ENCODE measurements around the gene TRIOBP. TPM values are rescaled to one million over a fixed set of nuclear protein-coding genes. Genes with fewer than 3 reads are reported as not detected.

The TRIOBP gene
- total RNA-seq, 2 donors from 2014 or later, result 126 to 146 TPM

DNA sequence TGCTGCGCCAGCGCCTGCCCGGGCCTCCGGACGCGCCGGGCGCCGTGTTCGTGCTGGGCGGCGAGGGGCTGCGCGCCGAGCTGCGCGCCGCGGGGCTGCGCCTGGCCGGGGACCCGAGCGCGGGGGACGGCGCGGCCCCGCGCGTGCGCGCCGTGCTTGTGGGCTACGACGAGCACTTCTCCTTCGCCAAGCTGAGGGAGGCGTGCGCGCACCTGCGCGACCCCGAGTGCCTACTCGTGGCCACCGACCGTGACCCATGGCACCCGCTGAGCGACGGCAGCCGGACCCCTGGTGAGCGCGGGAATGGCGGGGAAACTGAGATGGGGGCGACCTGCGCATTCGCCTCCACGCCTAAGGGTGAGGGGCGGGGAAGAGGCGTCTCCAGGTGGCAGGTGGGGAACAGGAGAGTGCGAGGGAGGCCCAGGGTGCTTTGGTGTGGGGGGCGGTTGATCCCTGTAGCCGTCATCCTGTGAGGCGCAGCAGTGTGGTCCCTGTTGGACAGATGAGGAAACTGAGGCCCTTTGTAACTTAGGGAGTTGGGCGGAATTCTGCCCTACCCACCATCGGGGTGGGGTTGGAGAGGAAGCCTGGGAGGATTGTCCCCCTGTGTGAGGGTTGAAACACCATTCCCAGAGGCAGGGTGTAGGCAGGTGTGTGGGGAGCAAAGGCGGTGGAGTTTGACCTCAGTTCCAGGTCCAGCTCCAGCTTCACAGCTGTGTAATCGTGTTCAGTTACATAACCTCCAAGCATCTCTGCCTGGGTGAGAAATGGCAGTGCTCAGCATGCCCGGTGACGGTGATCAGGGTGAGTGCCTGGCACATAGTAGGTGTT is 37.6 kb upstream of the TRIOBP start:
- H3K36me3 ChIP-seq, result no peaks in the 10 kb centered on the region
- no peaks in the 10 kb centered on the region for H3K9me3 ChIP-seq
- peaks cover 11 to 39% of the 10 kb centered on the region in 2 donors for H3K4me1 ChIP-seq (ENCODE audit: control insufficient read depth in 1 of 2, low read depth in 2 of 2)
- ATAC-seq (ENCODE audit: insufficient number of reproducible peaks, low FRiP score, low read depth) (no peak), DNase-seq (ENCODE audit: low spot score) (no peak)
- TF ChIP-seq, protein P1, sequence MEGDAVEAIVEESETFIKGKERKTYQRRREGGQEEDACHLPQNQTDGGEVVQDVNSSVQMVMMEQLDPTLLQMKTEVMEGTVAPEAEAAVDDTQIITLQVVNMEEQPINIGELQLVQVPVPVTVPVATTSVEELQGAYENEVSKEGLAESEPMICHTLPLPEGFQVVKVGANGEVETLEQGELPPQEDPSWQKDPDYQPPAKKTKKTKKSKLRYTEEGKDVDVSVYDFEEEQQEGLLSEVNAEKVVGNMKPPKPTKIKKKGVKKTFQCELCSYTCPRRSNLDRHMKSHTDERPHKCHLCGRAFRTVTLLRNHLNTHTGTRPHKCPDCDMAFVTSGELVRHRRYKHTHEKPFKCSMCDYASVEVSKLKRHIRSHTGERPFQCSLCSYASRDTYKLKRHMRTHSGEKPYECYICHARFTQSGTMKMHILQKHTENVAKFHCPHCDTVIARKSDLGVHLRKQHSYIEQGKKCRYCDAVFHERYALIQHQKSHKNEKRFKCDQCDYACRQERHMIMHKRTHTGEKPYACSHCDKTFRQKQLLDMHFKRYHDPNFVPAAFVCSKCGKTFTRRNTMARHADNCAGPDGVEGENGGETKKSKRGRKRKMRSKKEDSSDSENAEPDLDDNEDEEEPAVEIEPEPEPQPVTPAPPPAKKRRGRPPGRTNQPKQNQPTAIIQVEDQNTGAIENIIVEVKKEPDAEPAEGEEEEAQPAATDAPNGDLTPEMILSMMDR (IDR thresholded peaks at IDR 0.05), result no peak
- H3K4me3 ChIP-seq, result peak overlapping the region; percentile 71
- no peaks in the 10 kb centered on the region for H3K27me3 ChIP-seq (replicated peaks; ENCODE audit: insufficient read depth)
- no peak overlapping the region for H3K27ac ChIP-seq

DNA sequence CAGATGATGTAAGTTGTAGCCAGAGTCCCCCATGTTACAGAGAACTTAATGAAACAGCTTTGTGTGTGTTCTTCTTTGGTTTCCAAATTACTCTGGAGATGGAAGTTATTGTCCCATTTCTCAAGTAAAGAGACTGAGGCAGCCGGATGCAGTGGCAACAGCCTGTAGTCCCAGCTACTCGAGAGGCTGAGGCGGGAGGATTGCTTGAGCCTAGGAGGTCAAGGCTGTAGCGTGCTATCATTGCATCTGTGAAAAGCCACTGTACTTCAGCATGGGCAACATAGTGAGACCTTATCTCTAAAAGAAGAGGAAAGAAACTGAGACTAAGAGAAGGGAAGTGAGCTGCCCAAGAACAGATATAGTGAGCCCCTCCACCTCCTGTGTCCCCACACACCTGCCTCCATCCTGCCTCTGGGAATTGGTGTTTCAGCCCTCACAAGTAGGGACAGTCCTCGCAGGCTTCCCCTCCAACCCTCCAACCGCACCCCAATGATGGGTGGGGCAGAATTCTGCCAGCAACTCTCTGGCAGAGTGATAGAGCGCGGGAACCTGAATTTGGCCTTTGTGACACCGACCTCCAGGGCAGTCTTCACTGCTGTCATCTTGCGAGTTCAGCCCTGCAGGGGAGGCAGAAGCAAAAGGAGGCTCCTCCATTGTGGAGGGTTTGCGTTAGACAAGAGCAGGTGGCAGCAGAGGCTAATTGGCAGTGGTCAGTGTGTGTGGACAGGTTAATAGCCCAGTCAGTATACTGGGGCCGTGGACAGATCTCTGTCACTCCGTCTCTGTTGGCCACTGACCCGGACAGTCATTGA is 36.7 kb upstream of the TRIOBP start:
- ATAC-seq (ENCODE audit: insufficient number of reproducible peaks, low FRiP score, low read depth), result no peak
- peak overlapping the region; percentile 71 for H3K4me3 ChIP-seq

DNA sequence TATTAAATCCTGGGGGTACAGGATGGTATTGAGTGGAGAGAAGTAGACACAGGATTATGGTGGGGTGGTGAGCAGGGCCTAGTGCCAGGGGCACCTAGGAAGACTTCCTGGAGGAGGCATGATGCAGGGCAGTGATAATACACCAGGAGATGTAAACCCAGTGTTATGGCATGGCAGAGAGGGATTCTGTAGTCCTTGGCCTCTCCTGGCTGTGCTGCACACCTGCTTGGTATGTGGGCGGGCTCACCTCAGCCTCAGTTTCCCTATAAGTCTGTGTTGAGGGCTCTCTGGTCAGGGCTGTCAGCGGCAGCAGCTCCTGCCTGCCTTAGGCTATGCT is 36.2 kb upstream of the TRIOBP start:
- H3K27me3 ChIP-seq (replicated peaks; ENCODE audit: insufficient read depth), result no peaks in the 10 kb centered on the region
- peaks cover 11 to 39% of the 10 kb centered on the region in 2 donors for H3K4me1 ChIP-seq (ENCODE audit: control insufficient read depth in 1 of 2, low read depth in 2 of 2)
- ATAC-seq (ENCODE audit: insufficient number of reproducible peaks, low FRiP score, low read depth) (no peak), DNase-seq (ENCODE audit: low spot score) (no peak)
- H3K9me3 ChIP-seq, result no peaks in the 10 kb centered on the region
- TF ChIP-seq, protein P1 (IDR thresholded peaks at IDR 0.05), result no peak
- no peak overlapping the region for H3K4me3 ChIP-seq
- H3K27ac ChIP-seq, result peak overlapping the region in 1 of 2 donors; percentile 74
- H3K36me3 ChIP-seq, result no peaks in the 10 kb centered on the region

More for the DNA sequence above, 36.7 kb upstream of the TRIOBP start:
- no peaks in the 10 kb centered on the region for H3K27me3 ChIP-seq (replicated peaks; ENCODE audit: insufficient read depth)
- no peak overlapping the region for H3K27ac ChIP-seq
- H3K4me1 ChIP-seq (ENCODE audit: control insufficient read depth in 1 of 2, low read depth in 2 of 2), result peaks cover 11 to 39% of the 10 kb centered on the region in 2 donors
- no peaks in the 10 kb centered on the region for H3K9me3 ChIP-seq
- no peaks in the 10 kb centered on the region for H3K36me3 ChIP-seq
- DNase-seq (ENCODE audit: low spot score), result no peak
- TF ChIP-seq, protein P1 (IDR thresholded peaks at IDR 0.05), result no peak

DNA sequence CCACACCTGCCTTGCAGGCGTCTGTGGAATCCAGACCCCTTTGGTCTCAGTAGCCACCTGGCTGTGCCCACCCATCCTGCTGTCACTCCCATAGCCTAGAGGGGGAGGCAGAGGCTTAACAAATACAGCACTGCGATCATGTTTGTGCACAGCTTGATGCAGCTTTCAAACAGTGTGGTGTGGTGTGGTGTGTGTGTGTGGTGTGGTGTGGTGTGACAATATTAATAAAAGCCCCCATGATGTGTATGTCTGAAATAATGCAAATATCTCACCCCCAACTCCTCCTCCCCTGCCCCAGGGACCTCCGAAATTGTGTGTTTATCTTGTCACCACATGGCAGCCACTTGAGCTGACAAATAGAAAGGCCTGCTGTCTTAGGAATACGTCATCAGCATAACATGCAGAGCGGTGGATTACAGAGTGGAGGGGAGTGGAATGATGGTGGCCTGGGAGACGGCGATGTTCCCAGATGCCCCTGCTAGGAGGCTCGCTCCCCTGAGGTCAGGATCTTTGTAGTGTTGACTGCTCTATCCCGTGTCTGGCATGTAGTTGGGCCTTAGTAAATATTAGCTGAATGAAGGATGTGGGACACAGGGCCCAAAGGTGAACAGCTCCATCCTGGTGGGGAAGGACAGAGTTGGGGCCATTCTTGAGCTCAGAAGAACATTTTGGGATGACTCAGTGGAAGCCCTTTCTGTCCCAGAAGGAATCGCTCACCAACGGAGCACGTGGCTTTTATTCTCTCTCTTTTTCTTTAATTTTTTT is 35.5 kb upstream of the TRIOBP start:
- no peak for ATAC-seq (ENCODE audit: insufficient number of reproducible peaks, low FRiP score, low read depth)
- no peaks in the 10 kb centered on the region for H3K36me3 ChIP-seq
- H3K27ac ChIP-seq, result peak overlapping the region; percentile 52 to 74
- H3K9me3 ChIP-seq, result no peaks in the 10 kb centered on the region
- DNase-seq (ENCODE audit: low spot score), result no peak
- H3K27me3 ChIP-seq (replicated peaks; ENCODE audit: insufficient read depth), result no peaks in the 10 kb centered on the region
- TF ChIP-seq, protein P1 (IDR thresholded peaks at IDR 0.05), result no peak
- H3K4me3 ChIP-seq, result no peak overlapping the region
- peaks cover 11 to 39% of the 10 kb centered on the region in 2 donors for H3K4me1 ChIP-seq (ENCODE audit: control insufficient read depth in 1 of 2, low read depth in 2 of 2)
